NT2/D1 (cell line): Measurements from ENCODE around the gene BMPR1A.
A peak's percentile ranks its signal among the peaks of the same experiment; 100 is the strongest.

ENCODE experiments used
- DNase-seq: peaks from one replicate; pipeline ENCODE4 v3.0.0-alpha.2; 2011; ENCODE audit warnings: low read depth, low spot score
- H3K27me3 ChIP-seq: 2 replicates; pipeline ENCODE4 v1.6.0; 2011; ENCODE audit warnings: mild to moderate bottlenecking; ENCODE audit not compliant: insufficient read length, insufficient read depth
- H3K36me3 ChIP-seq: 2 replicates; pipeline ENCODE4 v1.6.1; 2011; ENCODE audit warnings: mild to moderate bottlenecking, low read length, mixed read lengths; ENCODE audit not compliant: insufficient read depth, insufficient read length
- H3K4me1 ChIP-seq: 2 replicates; pipeline ENCODE4 v1.5.1; 2011; ENCODE audit not compliant: insufficient read depth, insufficient read length
- H3K4me3 ChIP-seq: 2 replicates; pipeline ENCODE4 v1.5.1; 2011; ENCODE audit warnings: low read depth; ENCODE audit not compliant: insufficient read length
- H3K9ac ChIP-seq: 2 replicates; pipeline ENCODE4 v1.6.0; 2011; ENCODE audit warnings: low read depth; ENCODE audit not compliant: insufficient read length
- H3K9me3 ChIP-seq: 2 replicates; pipeline ENCODE4 v1.5.1; 2011; ENCODE audit warnings: mild to moderate bottlenecking, low read length; ENCODE audit not compliant: insufficient read depth
- SUZ12 ChIP-seq: IDR thresholded peaks from 2 replicates; pipeline ENCODE4 v1.6.1; 2011; ENCODE audit not compliant: insufficient read length, insufficient read depth; ENCODE audit errors: extremely low read depth
- YY1 ChIP-seq: IDR thresholded peaks from 2 replicates; pipeline ENCODE4 v1.6.1; 2011; ENCODE audit not compliant: insufficient read length, insufficient read depth
- ZNF274 ChIP-seq: IDR thresholded peaks from 2 replicates; pipeline ENCODE4 v1.6.1; 2011; ENCODE audit warnings: mild to moderate bottlenecking, low read depth, low read length

BMPR1A gene

DNA sequence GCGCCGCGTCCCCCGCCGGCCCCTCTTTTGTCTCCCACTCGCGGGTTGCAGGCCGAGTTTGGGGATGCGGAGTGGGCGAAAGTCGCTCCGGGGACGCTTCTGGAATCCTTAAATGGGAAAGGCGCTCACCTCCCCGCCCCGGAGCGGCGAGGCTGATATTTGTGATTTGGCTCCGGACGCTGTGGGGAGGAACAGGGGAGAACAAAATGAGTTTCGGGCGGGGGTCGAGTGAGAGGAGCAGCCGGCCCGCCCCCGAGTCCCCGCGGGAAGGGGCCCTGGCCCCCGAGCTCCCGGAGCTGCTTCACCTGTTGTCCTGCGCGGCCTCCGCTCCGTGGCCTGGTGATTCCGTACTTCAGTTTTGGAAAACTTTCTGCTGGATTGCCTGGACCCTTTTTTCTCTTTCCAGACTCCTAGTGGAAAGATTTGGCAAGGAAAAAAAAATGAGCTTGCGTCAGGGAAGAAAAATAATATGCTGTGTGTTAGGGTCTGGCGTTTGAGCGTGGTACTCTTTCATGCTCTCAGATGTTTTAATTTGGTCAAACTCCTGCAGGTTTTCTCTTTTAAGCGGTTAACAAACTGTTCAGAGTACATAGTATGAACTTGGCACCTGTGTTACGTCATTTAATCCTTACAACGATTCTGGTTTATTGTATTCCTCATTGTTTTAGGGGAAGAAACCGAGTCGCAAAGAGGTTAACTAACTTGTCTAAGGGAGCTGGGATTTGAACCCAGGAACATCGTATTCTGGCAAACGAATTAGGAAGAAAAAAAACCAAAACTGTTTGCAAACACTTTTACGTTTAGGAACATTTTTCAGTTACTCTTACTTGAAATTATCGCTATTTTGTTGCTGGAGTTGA, 924 bp downstream of the BMPR1A start:
- DNase-seq: no peak
- H3K4me3 ChIP-seq: peak overlapping the region; percentile 76
- H3K4me1 ChIP-seq: peaks cover 3% of the 10 kb centered on the region
- TF ChIP-seq YY1: no peak
- TF ChIP-seq ZNF274: no peak
- TF ChIP-seq SUZ12: no peak
- H3K9me3 ChIP-seq: no peaks in the 10 kb centered on the region
- no peaks in the 10 kb centered on the region for H3K27me3 ChIP-seq
- peak overlapping the region; percentile 94 for H3K9ac ChIP-seq
- H3K36me3 ChIP-seq: peaks cover 11% of the 10 kb centered on the region

GRCh38 chr10:86758189-86759072, 2.0 kb downstream of the BMPR1A start:
- peak overlapping the region; percentile 76 for H3K4me3 ChIP-seq
- TF ChIP-seq YY1 (no peak), ZNF274 (no peak), SUZ12 (no peak)
- no peaks in the 10 kb centered on the region for H3K27me3 ChIP-seq
- H3K4me1 ChIP-seq: peaks cover 2% of the 10 kb centered on the region
- no peak for DNase-seq
- H3K9me3 ChIP-seq: no peaks in the 10 kb centered on the region
- H3K36me3 ChIP-seq: peaks cover 8% of the 10 kb centered on the region
- peak overlapping the region; percentile 94 for H3K9ac ChIP-seq

GRCh38 chr10:86759073-86759672, 2.8 kb downstream of the BMPR1A start:
- TF ChIP-seq ZNF274: no peak
- no peak for TF ChIP-seq SUZ12
- Histone ChIP-seq H3K27me3 (no peaks in the 10 kb centered on the region), H3K9ac (peak overlapping the region; percentile 59), H3K4me1 (peaks cover 2% of the 10 kb centered on the region), H3K36me3 (peaks cover 8% of the 10 kb centered on the region), H3K4me3 (peak overlapping the region; percentile 76), H3K9me3 (no peaks in the 10 kb centered on the region)
- DNase-seq: no peak

- H3K27me3 ChIP-seq: no peaks in the 10 kb centered on the region
- no peak for DNase-seq
- H3K4me1 ChIP-seq: peaks cover 2% of the 10 kb centered on the region
- H3K9ac ChIP-seq: no peak overlapping the region
- H3K36me3 ChIP-seq: peaks cover 8% of the 10 kb centered on the region
- no peak overlapping the region for H3K4me3 ChIP-seq
- no peaks in the 10 kb centered on the region for H3K9me3 ChIP-seq
- TF ChIP-seq ZNF274: no peak
- TF ChIP-seq YY1: no peak
- no peak for TF ChIP-seq SUZ12
Observed at GRCh38 chr10:86763404-86763803, 7.0 kb downstream of the BMPR1A start.

- peaks cover 2% of the 10 kb centered on the region for H3K4me1 ChIP-seq
- H3K36me3 ChIP-seq: peaks cover 5% of the 10 kb centered on the region
- no peak for DNase-seq
- H3K27me3 ChIP-seq: no peaks in the 10 kb centered on the region
- no peak overlapping the region for H3K9ac ChIP-seq
- H3K9me3 ChIP-seq: no peaks in the 10 kb centered on the region
- TF ChIP-seq ZNF274 (no peak), SUZ12 (no peak), YY1 (no peak)
- H3K4me3 ChIP-seq: no peak overlapping the region
Observed at GRCh38 chr10:86765548-86765947, 9.1 kb downstream of the BMPR1A start.

- H3K9me3 ChIP-seq: no peaks in the 10 kb centered on the region
- no peak overlapping the region for H3K9ac ChIP-seq
- no peak overlapping the region for H3K4me3 ChIP-seq
- TF ChIP-seq ZNF274 (no peak), SUZ12 (no peak), YY1 (no peak)
- no peaks in the 10 kb centered on the region for H3K36me3 ChIP-seq
- DNase-seq: no peak
- no peaks in the 10 kb centered on the region for H3K27me3 ChIP-seq
- H3K4me1 ChIP-seq: no peaks in the 10 kb centered on the region
Observed at GRCh38 chr10:86768412-86769062, 12.1 kb downstream of the BMPR1A start.
